Activated CD4-positive, alpha-beta T cell treated with anti-CD3 and anti-CD28 coated beads for 48 hours (primary cell): ENCODE results near the gene STXBP5.

Experiments
- DNase-seq: peaks from one replicate; pipeline ENCODE4 v3.0.0-alpha.2; 2020

The STXBP5 gene

GRCh38 chr6:147204060-147204785 is at the start of gene STXBP5:
STXBP5 (plus strand) TSS chr6:147204417; CDS start chr6:147204533, 116 bp downstream.
- peak; percentile 52 for DNase-seq

GRCh38 chr6:147154454-147154853 is 49.8 kb upstream of the STXBP5 start:
- DNase-seq: no peak

GRCh38 chr6:147156218-147156617 is 48.0 kb upstream of the STXBP5 start:
- no peak for DNase-seq

- DNase-seq: no peak
Measured at GRCh38 chr6:147156799-147157382, 47.3 kb upstream of the STXBP5 start.

GRCh38 chr6:147157930-147158329 is 46.3 kb upstream of the STXBP5 start:
- no peak for DNase-seq

- no peak for DNase-seq
Measured at GRCh38 chr6:147158881-147159280, 45.3 kb upstream of the STXBP5 start.

- DNase-seq: no peak
Measured at GRCh38 chr6:147159536-147160374, 44.5 kb upstream of the STXBP5 start.

GRCh38 chr6:147160593-147160992 is 43.6 kb upstream of the STXBP5 start:
- no peak for DNase-seq

GRCh38 chr6:147161253-147161973 is 42.8 kb upstream of the STXBP5 start:
- no peak for DNase-seq

- no peak for DNase-seq
Measured at GRCh38 chr6:147161974-147162495, 42.2 kb upstream of the STXBP5 start.

GRCh38 chr6:147164761-147165160 is 39.5 kb upstream of the STXBP5 start:
- no peak for DNase-seq

- DNase-seq: no peak
Measured at GRCh38 chr6:147166360-147166944, 37.8 kb upstream of the STXBP5 start.

GRCh38 chr6:147166992-147167391 is 37.2 kb upstream of the STXBP5 start:
- no peak for DNase-seq

- DNase-seq: no peak
Measured at GRCh38 chr6:147167576-147168461, 36.4 kb upstream of the STXBP5 start.

GRCh38 chr6:147169529-147169928 is 34.7 kb upstream of the STXBP5 start:
- DNase-seq: no peak

GRCh38 chr6:147170269-147170668 is 33.9 kb upstream of the STXBP5 start:
- DNase-seq: no peak

- DNase-seq: no peak
Measured at GRCh38 chr6:147173140-147173539, 31.1 kb upstream of the STXBP5 start.

- no peak for DNase-seq
Measured at GRCh38 chr6:147173675-147174308, 30.4 kb upstream of the STXBP5 start.

- DNase-seq: no peak
Measured at GRCh38 chr6:147176795-147177194, 27.4 kb upstream of the STXBP5 start.

- no peak for DNase-seq
Measured at GRCh38 chr6:147177286-147177685, 26.9 kb upstream of the STXBP5 start.

GRCh38 chr6:147178355-147178754 is 25.9 kb upstream of the STXBP5 start:
- no peak for DNase-seq
